ENCODE data around the gene SMIM17. TPM values are rescaled to one million over a fixed set of nuclear protein-coding genes. Genes with fewer than 3 reads are reported as not detected.

Gene SMIM17
- total and polyA plus RNA-seq, 9 donors = 0.85 to 2.6 (median 1.3) TPM

DNA sequence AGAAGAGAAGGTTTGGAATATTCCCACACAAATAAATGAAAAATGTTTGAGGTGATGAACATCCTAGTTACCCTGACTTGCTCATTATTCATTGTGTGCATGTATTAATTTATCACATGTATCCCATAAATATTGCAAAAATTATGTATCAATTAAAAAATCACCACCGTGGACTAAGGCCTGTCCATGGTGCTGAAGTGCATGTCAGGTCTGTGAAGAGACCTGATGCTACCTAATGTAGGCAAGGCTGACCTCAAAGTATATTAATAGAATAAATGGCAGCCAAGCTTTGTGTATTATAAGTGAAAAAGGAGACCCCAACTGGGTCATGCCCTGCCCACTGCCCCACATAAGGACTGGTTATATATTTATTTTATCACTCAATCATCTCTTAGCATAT lies 63.0 kb downstream of the SMIM17 start:
- H3K9me3 ChIP-seq (replicated peaks; ENCODE audit: control insufficient read depth, low read depth, low read length) = no peaks in the 10 kb centered on the region
- H3K27ac ChIP-seq (ENCODE audit: low read length) = no peak overlapping the region
- no peaks in the 10 kb centered on the region for H3K4me1 ChIP-seq (ENCODE audit: control insufficient read depth, insufficient read depth, low read length)
- no CpG with 5 or more reads among the region's 1 CpG for WGBS (ENCODE audit: insufficient coverage)
- H3K36me3 ChIP-seq (ENCODE audit: control insufficient read depth, insufficient read depth, low read length) = no peaks in the 10 kb centered on the region
- DNase-seq = no peak
- H3K27me3 ChIP-seq (ENCODE audit: control insufficient read depth, insufficient read depth, low read length) = no peaks in the 10 kb centered on the region
- H3K4me3 ChIP-seq (ENCODE audit: low read length) = no peak overlapping the region

Other genes with a start within 250 kb of the SMIM17 start
- gene ZNF582, start 249.6 kb upstream of the SMIM17 start, total RNA-seq = 5.3 TPM
- 1 to 10 TPM; 4.1 to 5.6 (median 4.8) TPM for gene ZNF582, start 249.6 kb upstream of the SMIM17 start, polyA plus RNA-seq (ENCODE audit: insufficient read depth in 1 of 8, insufficient read length in 8 of 8, low replicate concordance in 1 of 8)
- 10.3 TPM for gene ZNF583, start 238.8 kb upstream of the SMIM17 start, total RNA-seq
- gene ZNF583, start 238.8 kb upstream of the SMIM17 start, polyA plus RNA-seq (ENCODE audit: insufficient read depth in 1 of 8, insufficient read length in 8 of 8, low replicate concordance in 1 of 8) = 1 to 10 TPM; 4.1 to 8.5 (median 6.7) TPM
- 8.1 TPM for gene ZNF667, start 165.8 kb upstream of the SMIM17 start, total RNA-seq
- gene ZNF667, start 165.8 kb upstream of the SMIM17 start, polyA plus RNA-seq (ENCODE audit: insufficient read depth in 1 of 8, insufficient read length in 8 of 8, low replicate concordance in 1 of 8) = 10 to 100 TPM in 3 of 8 donors, 1 to 10 TPM in 5; 6.8 to 11.4 (median 9.1) TPM
- 7.6 TPM for gene ZNF471, start 135.3 kb upstream of the SMIM17 start, total RNA-seq
- gene ZNF471, start 135.3 kb upstream of the SMIM17 start, polyA plus RNA-seq (ENCODE audit: insufficient read depth in 1 of 8, insufficient read length in 8 of 8, low replicate concordance in 1 of 8) = 10 to 100 TPM in 4 of 8 donors, 1 to 10 TPM in 4; 7.6 to 19.0 (median 11.1) TPM
- 9.0 TPM for gene ZFP28, start 104.2 kb upstream of the SMIM17 start, total RNA-seq
- gene ZFP28, start 104.2 kb upstream of the SMIM17 start, polyA plus RNA-seq (ENCODE audit: insufficient read depth in 1 of 8, insufficient read length in 8 of 8, low replicate concordance in 1 of 8) = 10 to 100 TPM in 2 of 8 donors, 1 to 10 TPM in 6; 7.8 to 11.9 (median 8.7) TPM
- gene ZNF470, start 75.7 kb upstream of the SMIM17 start, total RNA-seq = 5.5 TPM
- 1 to 10 TPM; 3.4 to 5.8 (median 4.5) TPM for gene ZNF470, start 75.7 kb upstream of the SMIM17 start, polyA plus RNA-seq (ENCODE audit: insufficient read depth in 1 of 8, insufficient read length in 8 of 8, low replicate concordance in 1 of 8)
- 6.3 TPM for gene ZNF71, start 47.9 kb upstream of the SMIM17 start, total RNA-seq
- gene ZNF71, start 47.9 kb upstream of the SMIM17 start, polyA plus RNA-seq (ENCODE audit: insufficient read depth in 1 of 8, insufficient read length in 8 of 8, low replicate concordance in 1 of 8) = 1 to 10 TPM; 6.4 to 8.6 (median 7.5) TPM
- 3.0 TPM for gene ZNF835, start 28.6 kb downstream of the SMIM17 start, total RNA-seq
- gene ZNF835, start 28.6 kb downstream of the SMIM17 start, polyA plus RNA-seq (ENCODE audit: insufficient read depth in 1 of 8, insufficient read length in 8 of 8, low replicate concordance in 1 of 8) = 1 to 10 TPM; 1.7 to 4.1 (median 3.6) TPM
- 180 TPM for gene PEG3, start 197.6 kb downstream of the SMIM17 start, total RNA-seq
- gene PEG3, start 197.6 kb downstream of the SMIM17 start, polyA plus RNA-seq (ENCODE audit: insufficient read depth in 1 of 8, insufficient read length in 8 of 8, low replicate concordance in 1 of 8) = 100 to 1,000 TPM; 209 to 272 (median 232) TPM
- gene ZIM2, start 197.6 kb downstream of the SMIM17 start, total RNA-seq = 4.6 TPM
- 1 to 10 TPM in 7 of 8 donors, under 1 TPM in 1; 0.95 to 4.1 (median 1.8) TPM for gene ZIM2, start 197.6 kb downstream of the SMIM17 start, polyA plus RNA-seq (ENCODE audit: insufficient read depth in 1 of 8, insufficient read length in 8 of 8, low replicate concordance in 1 of 8)